Activated CD4-positive, CD25-positive, alpha-beta regulatory T cell treated with anti-CD3 and anti-CD28 coated beads, Interleukin-2, amount 50 U/mL, for 72 hours (primary cell): ENCODE measurements around the gene ASPN.
"Not testable (repeated sequence)": the region's sequence is repeated elsewhere in the genome, so short reads cannot be mapped to it uniquely, and the experiment has no call there.

ENCODE experiments used
- DNase-seq: peaks from one replicate; pipeline ENCODE4 v3.0.0; 2021

The ASPN gene

DNA sequence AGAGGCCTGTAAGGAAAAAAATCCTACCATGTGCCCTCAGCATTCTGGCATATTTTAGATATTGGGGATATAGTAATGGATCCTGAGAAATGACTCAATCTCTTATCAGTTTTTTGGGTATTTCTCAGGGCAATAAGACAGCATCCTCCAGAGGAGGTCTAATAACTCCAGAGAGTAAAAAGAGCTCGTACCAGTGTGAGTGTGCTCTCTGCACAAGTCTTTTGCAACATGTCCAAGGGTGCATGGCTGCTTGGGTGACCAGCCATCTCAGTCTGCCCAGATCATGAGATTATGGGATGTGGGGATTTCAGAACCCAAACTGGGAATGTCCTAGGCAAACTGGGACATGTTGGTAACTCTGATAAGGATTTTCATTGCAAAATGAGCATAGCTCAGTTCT lies 15.3 kb downstream of the ASPN start:
- no peak for DNase-seq

DNA sequence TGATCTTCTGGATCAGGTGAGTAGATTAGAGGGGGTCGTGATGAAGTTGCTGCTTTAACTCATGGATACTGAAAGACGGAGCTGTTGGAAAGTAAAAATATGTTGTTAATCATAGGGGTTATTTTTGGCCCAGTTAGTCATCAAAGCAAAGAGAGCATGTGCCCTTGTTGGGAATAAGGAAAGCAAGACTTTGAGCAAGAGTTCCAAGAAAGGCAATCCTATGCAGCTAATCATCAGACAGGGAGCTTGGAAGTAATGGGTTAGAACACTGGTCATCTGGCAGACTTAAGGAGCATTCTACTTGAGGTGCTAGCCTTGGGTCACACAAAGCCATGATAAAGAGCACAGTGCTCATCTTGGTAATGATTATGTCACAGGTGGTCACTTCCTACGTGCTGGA lies 18.3 kb downstream of the ASPN start:
- DNase-seq, result no peak

DNA sequence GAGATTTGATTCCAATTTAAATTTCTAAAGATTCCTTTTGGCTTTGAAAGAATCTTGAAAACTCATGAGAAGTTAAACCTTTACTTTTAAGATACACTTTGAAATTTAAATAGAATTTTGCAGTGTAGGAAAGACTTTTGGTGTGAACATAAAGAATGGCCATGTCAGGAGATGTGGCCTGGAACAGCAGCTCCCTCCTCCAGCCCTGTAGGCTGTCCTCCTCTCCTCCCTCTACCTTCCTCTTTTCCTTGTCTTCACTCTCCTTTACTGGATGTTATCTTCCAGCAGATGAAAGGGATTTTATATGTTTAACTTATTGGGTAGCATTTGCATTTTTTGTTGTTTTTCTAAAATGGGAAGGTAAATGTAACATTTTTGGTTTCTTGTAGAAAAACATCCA lies 18.9 kb downstream of the ASPN start:
- no peak for DNase-seq

DNA sequence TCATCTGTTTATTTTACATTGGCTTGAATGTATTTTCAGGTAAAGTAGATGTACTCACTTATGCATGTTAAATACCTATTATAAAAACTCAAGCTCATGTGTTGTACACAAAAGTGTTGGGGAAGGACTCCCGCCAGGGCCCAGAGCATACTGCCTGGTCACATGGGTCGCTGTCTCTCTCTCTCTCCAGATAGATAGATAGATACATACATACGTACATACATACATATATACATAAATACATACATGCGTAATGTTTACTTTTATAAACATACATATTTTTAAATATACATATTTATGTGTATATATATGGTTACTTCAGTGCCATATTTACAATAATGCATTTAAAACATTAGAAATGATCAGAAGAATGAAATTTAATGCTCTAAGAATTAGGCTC lies 24.7 kb downstream of the ASPN start:
- DNase-seq, result no peak

DNA sequence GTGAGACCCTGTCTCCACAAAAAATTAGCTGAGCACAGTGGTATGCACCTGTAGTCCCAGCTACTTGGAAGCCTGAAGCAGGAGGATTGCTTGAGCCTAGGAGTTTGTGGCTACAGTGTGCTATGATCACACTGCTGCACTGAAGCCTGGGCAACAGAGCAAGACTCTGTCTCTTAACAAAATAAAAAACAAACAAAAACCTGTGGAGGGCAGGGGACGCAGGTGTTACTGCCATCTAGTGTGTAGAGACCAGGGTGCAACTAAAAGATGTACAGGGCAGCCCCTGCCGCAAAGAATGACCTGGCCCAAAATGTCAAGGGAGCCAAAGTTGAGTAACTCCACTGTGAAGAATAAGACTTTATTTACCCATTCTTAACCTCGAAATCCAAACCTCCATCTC lies 27.1 kb downstream of the ASPN start:
- no peak for DNase-seq

DNA sequence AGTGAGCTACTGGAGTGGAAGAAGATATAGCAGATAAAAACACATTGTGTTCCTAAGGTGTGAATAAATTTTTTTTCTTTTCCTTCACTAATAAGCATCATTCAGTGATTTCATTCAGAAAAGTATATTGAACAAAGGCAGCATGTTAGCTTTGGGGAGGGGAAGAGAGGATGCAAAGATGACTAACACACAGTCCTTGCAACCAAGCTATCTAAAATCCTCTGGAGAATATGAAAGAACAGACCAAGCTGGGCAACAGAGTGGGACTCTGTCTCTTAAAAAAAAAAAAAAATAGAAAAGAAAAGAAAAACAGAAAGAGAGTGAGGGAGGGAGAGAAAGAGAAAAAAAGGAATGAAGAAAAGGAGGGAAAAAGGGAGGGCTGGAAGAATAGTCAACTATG lies 35.8 kb downstream of the ASPN start:
- DNase-seq, result no peak

DNA sequence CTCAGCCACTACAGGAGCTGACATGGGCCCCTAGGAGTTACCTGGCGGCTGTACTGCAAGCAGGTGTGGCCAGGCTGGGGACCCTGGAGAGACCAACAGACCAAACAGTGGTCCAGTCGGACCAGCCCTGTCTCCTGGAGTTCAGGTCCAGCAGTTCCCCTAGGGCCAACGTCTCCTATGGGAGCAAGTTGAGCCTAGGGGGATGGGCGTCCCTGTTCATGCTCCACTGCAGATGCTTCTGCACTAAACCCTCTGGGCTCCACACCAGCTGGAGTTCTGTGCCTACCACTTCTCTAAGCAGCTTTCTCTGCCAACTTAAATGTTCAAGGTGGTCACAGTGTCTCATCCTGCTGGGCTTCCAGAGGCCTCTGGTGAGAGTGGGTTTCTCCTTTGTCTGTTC lies 37.5 kb downstream of the ASPN start:
- DNase-seq, result no peak

DNA sequence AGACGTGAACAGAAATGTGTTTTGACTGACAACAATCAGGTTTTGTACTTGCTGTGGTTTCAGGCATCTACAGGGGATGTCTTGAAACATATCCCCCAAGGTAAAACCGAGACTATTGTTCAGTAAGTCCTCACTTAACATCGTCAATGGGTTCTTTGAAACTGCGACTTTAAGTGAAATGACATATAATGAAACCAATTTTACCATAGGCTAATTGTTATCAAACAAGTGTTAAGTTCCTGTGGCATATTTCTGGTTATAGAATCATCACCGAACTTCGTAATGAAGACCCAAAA lies 41.6 kb downstream of the ASPN start:
- DNase-seq, result no peak

DNA sequence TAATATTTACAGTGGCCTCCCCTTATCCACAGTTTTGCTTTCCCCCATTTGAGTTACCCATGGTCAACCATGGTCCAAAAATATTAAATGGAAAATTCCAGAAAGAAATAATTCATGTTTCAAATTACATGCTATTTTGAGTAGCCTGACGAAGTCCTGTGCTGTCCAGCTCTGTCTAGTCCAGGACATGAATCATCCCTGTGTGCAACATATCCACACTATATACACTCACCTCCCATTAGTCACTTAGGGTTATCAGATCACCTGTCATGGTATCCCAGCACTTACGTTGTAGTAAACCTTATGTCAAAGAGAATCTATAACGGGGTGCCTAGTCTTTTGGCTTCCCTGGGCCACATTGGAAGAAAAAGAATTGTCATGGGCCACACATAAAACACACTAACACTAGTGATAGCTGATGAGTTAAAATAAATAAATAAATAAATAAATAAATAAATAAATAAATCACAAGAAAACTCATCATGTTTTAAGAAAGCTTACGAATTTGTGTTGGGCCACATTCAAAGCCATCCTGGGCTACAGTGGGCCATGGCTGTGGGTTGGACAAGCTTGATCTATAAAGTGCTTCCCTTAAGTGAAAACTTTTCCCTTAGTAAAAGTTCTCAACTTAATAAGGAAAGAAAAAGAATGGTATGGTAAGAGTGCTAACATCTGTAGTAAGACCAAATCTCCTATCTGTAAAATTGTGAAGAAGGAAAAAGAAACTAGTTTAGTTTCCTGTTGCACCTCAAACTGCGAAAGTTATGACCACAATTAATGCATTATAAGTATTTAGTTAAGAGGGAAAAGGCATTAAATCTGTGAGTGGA lies 42.2 kb downstream of the ASPN start:
- no peak for DNase-seq

DNA sequence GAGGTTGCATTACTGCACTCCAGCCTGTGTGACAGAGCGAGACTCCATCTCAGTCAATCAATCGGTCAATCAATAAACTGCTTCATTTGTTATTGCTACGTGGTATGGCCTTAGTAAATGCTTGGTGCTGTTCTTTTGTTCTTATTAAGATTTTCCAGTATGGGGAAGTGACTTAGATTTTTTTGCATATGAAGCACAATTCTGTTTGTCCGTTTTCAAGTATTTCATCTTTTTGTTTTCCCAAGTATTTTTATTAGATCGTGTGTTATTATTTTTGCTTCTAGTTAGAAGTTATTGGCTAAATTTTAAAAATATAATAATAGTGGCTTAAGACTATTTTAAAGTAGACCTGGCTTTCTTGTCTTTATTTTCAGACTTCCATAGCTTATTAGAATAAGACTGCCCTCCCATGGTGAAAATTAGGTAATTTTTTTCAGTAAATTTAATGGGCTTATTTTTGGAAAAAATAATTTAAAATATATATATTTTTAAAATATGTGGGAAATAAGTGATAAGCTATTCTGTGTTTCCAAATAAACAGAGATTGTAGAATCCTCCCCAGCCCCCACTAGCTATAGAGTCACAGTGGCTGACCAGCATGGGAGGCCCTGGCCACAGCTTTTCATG lies 43.3 kb downstream of the ASPN start:
- no peak for DNase-seq

DNA sequence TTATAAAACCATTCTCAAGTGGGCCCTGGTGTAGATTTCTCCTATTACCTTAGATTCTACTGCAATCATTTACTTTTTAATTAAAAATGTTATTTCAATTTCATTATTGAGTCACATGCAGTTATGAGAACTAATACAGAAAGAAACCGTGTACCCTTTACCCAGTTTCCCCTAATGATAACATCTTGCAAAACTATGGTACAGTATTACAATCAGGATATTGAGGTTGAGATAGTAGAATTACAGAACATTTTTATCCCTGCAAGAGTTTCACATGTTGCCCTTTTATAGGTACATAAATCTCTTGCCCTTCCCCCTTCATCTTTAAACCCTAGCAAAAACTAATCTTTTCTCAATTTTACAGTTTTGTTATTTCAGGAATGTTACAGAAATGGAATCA lies 47.0 kb downstream of the ASPN start:
- DNase-seq, result no peak

DNA sequence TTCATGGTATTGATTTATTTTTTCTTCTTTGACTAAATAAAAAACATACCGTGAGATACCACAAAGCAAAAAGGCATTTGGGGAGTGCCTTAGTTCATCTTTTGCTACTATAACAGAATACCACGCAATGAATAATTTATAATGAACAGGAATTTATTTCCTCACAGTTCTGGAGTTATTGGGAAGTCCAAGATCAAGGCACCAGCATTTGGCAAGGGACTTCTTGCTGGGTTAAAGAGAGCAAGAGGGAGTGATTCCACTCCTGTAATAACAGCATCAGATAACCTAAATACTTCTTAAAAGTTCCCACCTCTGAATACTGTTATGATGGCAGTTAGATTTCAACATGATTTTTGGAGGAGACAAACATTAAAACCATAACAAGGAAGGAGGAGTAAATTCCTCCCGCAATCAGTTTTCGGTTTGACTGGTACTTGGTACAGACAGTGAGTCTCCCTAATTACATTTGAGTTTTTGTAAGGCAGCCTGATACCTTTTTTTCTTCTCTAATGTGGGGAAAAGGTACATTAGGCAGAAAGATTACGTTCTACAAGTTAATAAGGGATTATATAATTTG lies 49.2 kb downstream of the ASPN start:
- no peak for DNase-seq

DNA sequence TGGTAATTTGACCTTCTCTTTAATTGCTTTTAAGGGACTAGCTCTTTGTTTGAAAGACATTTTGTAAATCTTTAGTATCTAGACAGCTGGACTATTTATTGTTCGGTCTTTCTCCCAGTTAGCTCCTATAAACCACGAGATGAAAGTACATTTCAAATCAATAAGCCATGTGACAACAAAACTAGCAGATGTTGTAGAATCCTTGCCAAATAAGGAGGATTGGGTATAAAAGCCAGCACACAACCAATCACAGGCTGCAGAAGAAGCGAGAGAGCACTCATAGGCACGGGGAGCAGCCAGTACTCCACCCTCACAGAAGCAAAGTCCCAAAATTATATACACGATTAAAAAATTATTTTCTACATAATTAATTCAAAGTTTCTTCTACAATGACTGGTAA lies 50.0 kb downstream of the ASPN start:
- DNase-seq, result no peak

DNA sequence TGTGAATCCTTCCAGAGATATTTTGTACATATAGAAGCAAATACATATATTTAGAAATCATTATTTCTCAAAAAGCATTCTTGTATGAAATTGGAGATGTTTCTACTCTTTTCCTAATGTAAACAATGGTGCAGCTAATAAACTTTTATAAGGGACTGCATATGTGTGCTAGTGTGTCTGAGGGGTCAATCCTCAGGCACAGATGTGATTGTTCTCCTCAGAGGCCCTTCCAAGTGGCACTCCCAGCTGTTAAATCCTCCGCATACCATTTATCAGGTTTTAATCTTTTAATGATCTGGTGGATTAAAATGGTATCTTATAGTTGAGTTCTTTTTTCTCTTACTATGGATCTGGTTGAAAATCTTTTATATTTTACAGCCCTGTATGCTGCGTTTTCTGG lies 52.5 kb downstream of the ASPN start:
- no peak for DNase-seq

DNA sequence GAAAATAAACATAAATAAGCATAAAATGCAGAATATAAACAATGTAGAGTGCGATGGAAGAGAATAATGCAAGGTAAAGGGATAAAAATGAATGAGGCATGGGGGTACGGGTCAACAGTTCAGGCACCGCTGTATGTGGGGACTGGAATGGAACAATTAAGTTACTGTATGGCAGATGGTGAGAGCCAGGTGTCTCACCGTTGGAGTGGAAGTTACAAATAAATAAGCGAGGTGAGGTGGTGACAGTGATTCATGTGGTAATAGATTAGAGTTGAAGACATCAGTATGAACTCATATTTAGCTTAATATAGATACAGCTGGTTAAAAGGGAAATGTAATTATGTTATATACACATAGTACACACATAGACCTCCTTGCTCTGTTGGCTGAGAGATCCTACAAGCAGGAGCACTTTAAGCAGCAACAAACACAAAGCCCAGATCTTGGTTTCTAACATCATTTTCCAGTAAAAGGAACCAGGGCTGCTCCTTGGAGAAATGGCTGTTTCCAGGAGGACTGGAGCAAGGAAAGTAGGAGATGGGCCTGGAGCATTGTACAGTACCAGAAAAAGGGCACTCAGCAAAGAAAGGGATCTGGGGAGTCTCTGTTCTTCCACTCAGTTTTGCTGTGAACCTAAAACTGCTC lies 55.7 kb downstream of the ASPN start:
- no peak for DNase-seq

DNA sequence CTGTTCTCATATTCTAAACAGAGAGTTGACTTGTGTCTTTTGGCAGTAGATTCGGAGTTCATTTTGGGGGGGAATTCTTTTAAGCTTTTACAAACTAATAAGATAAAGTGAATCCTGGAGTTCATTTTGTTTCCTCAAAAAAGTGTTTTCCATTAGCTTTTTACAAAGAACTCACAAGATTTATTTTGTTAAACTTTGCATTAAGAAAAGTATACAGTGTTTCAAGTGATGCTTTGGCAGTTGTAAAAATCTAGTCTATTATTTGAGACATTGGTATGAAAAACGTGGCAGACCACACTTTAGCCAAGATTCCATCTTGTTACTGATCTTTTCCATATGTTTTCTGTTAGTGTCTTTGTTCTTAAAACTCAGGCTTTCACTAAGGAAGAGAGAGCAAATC lies 56.8 kb downstream of the ASPN start:
- no peak for DNase-seq

DNA sequence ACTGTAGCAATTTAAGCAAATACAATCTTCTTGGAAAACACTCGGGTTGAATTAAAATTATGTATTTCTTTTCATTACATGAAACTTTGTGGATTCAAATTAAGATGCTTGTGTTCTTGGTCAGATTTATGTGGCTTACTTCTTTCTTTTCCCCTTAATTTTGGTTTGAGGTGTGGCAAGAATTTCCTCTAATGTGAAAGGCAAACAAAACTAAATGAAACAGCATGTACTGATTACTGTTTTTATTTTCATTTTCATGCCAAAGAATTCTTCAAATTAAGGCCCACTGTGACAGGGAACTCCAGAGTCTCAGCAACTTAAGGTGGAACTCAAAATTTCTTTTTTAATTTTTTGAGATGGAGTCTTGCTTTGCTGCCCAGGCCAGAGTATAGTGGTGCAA lies 58.0 kb downstream of the ASPN start, which contains the start of gene OMD:
Gene OMD, minus strand, starts transcription at position 132 of the 400 bp plus-strand sequence. CDS start 6,913 bp downstream, outside the sequence.
- no peak for DNase-seq

DNA sequence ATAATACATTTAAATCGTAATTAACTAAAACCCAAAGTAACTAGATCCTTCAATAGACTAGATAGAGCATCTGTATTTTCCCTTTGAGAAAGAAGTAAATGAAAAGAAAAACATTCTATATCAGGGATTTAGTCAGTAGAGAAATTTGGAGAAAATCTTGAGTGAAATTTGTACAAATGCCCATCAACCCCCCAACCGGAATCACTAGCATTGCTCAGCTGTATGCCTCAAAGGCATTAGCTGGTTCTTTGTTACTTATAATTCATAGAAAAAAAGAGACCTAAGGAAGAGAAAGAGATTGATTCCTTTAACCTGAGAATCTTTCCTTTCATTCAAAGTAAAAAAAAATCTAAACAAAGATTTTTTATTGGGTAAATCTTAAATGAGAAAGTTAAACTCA lies 58.7 kb downstream of the ASPN start:
- DNase-seq, result no peak

DNA sequence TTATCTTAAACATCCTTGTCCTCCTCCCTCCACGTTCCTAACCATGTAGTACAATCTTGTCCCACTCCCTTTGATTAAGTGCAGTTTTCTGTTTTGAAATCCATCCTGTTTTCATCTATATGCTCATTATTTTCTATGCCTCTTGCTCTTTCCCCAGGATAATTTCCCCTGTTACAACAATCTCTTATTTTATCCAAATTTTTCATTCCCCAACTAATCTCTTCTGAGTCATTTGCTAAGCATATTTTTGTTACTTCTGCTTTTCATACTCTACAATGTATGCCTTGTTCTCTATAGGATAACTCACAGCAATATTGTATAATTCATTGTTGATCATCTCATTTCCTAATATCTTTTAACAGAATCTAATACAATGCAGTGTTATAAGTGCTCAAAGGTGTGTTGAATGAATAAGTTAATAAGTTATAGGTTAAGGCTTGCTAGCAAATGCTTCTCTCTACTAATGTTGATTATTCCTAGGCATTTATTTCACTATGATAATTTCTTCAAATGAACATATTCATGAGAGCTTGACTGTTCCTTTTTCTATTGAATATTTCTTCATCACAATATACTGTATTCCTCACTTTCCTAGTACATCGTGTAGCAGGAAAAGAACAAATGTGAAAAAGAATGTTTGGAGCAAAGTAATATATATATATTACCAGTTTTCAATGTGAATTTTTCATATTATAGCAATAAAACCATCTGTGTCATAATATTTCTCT lies 59.5 kb downstream of the ASPN start:
- DNase-seq, result no peak

DNA sequence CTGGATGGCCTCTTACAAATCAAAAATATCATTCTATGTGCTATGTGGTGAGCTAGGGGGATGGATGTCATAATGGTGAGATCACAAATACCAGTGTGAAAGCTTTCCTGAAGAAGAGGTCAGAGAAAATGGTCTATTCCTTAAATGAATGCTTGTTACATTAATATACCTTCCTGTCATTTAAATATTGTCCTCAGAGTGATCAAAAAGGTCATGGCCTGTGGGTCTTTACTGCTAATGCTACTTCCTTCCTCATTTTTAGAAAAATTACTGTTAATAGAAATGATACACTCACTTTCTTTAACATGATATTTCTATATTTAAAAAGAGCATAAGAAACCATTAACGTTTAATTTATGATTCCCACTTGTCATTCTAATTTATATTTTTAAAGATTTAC lies 67.7 kb downstream of the ASPN start:
- no peak for DNase-seq

DNA sequence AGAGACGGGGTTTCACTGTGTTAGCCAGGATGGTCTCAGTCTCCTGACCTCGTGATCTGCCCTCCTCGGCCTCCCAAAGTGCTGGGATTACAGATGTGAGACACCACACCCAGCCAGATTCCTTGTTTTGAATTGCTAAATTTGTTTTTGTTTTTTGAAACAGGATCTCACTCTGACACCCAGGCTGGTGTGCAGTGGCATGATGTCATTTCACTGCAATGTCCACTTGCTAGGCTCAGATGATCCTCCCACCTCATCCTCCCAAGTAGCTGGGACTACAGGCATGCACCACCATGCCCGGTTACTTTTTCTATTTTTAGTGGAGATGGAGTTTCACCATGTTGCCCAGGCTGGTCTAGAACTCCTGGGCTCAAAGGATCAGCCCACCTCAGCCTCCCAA lies 71.1 kb downstream of the ASPN start:
- not testable (repeated sequence) for DNase-seq

DNA sequence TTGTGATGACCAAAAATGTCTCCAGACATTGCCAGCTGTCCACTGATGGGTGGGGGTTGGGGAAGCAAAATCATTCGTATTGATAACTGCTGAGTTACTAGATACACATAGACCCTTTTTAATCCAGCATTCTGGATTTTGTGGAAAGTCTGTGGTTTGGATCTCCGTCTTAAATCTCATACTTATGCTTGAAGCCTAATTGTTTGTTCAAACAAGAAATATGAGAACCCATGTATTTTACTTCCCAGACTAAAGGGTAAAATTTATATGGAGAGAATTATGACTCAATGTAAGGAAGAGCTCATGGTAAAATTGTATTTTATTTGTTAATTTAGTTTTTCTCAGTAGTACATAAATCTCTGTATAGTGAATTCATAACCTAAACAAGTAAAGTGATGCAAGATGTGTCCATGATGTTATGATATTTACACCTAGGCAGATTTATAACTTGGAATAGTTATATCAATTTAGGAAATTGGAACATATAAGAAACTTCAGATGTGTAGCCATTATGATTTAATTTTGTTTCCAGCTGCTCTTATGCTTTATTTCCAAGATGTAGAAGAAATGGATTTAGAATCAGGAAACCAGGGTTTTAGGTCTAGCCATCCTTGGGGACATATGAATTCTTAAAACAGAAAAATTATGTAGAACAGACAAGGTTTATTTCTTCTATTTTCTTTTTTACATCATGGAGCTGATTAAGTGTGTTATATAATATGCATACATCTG lies 73.4 kb downstream of the ASPN start:
- DNase-seq, result no peak

DNA sequence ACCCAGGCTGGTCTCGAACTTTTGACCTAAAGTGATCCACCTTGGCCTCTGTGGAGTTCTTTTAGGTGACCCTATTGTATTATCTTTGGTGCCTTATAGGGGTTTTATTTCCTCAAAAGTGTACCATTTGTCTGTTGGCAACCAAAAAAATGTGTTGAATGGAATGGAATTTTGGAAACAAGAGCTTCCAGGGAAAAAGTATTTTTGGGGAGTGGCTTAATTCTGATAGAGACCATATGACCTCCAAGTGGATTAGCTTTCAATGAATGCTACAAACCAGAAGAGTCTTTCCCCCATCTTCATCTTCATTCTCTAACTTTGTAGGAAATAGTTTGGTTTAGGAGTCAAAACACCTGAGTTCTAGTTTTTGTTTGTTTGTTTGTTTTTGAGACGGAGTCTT lies 74.5 kb downstream of the ASPN start:
- no peak for DNase-seq
